Activated naive CD8-positive, alpha-beta T cell (primary cell): ENCODE measurements around the gene KCNQ1.
"Not testable (repeated sequence)": the region's sequence is repeated elsewhere in the genome, so short reads cannot be mapped to it uniquely, and the experiment has no call there.

Experiments used
- H3K27ac Mint-ChIP-seq: one replicate; pipeline ENCODE4 v1.8.0; 2021; ENCODE audit warnings: mixed read lengths
- H3K27me3 Mint-ChIP-seq: one replicate; pipeline ENCODE4 v1.8.0; 2021; ENCODE audit warnings: mixed read lengths
- H3K36me3 Mint-ChIP-seq: one replicate; pipeline ENCODE4 v1.8.0; 2021; ENCODE audit warnings: mixed read lengths
- H3K4me1 Mint-ChIP-seq: one replicate; pipeline ENCODE4 v1.8.0; 2021; ENCODE audit warnings: low read depth, mixed read lengths
- H3K4me3 Mint-ChIP-seq: one replicate; pipeline ENCODE4 v1.8.0; 2021; ENCODE audit warnings: mild to moderate bottlenecking, mixed read lengths
- H3K9me3 Mint-ChIP-seq: one replicate; pipeline ENCODE4 v1.8.0; 2021; ENCODE audit warnings: low read depth, mixed read lengths

KCNQ1 gene

GRCh38 chr11:2625183-2625582 is 180.4 kb downstream of the KCNQ1 start:
- Mint-ChIP-seq H3K4me1 (peaks cover 3% of the 10 kb centered on the region), H3K27me3 (no peaks in the 10 kb centered on the region), H3K27ac (no peak overlapping the region), H3K9me3 (peaks cover 14% of the 10 kb centered on the region), H3K36me3 (peaks cover 50% of the 10 kb centered on the region), H3K4me3 (no peak overlapping the region)

- H3K27ac Mint-ChIP-seq, result no peak overlapping the region
- no peaks in the 10 kb centered on the region for H3K4me1 Mint-ChIP-seq
- no peak overlapping the region for H3K4me3 Mint-ChIP-seq
- H3K9me3 Mint-ChIP-seq, result peaks cover 45% of the 10 kb centered on the region
- H3K36me3 Mint-ChIP-seq, result peaks cover 62% of the 10 kb centered on the region
- no peaks in the 10 kb centered on the region for H3K27me3 Mint-ChIP-seq
These were observed 185.9 kb downstream of the KCNQ1 start for GRCh38 chr11:2630679-2631078.

- H3K36me3 Mint-ChIP-seq, result peaks cover 64% of the 10 kb centered on the region
- H3K4me1 Mint-ChIP-seq, result no peaks in the 10 kb centered on the region
- no peak overlapping the region for H3K27ac Mint-ChIP-seq
- H3K9me3 Mint-ChIP-seq, result peaks cover 45% of the 10 kb centered on the region
- no peaks in the 10 kb centered on the region for H3K27me3 Mint-ChIP-seq
- H3K4me3 Mint-ChIP-seq, result no peak overlapping the region
These were observed 186.4 kb downstream of the KCNQ1 start for GRCh38 chr11:2631161-2631560.

GRCh38 chr11:2639763-2640162 is 195.0 kb downstream of the KCNQ1 start:
- not testable (repeated sequence) for H3K4me1 Mint-ChIP-seq, H3K27ac Mint-ChIP-seq, H3K4me3 Mint-ChIP-seq, H3K27me3 Mint-ChIP-seq
- H3K9me3 Mint-ChIP-seq, result peaks cover 43% of the 10 kb centered on the region
- H3K36me3 Mint-ChIP-seq, result peaks cover 65% of the 10 kb centered on the region

- Mint-ChIP-seq H3K4me1 (no peaks in the 10 kb centered on the region), H3K36me3 (peaks cover 64% of the 10 kb centered on the region), H3K27me3 (no peaks in the 10 kb centered on the region), H3K9me3 (peaks cover 43% of the 10 kb centered on the region), H3K4me3 (no peak overlapping the region), H3K27ac (no peak overlapping the region)
These were observed 196.8 kb downstream of the KCNQ1 start for GRCh38 chr11:2641623-2642022.

- H3K27me3 Mint-ChIP-seq, result no peaks in the 10 kb centered on the region
- no peak overlapping the region for H3K4me3 Mint-ChIP-seq
- H3K9me3 Mint-ChIP-seq, result peaks cover 44% of the 10 kb centered on the region
- H3K27ac Mint-ChIP-seq, result no peak overlapping the region
- H3K36me3 Mint-ChIP-seq, result peaks cover 56% of the 10 kb centered on the region
- H3K4me1 Mint-ChIP-seq, result no peaks in the 10 kb centered on the region
These were observed 198.9 kb downstream of the KCNQ1 start for GRCh38 chr11:2643746-2644145.

- Mint-ChIP-seq H3K36me3 (peaks cover 61% of the 10 kb centered on the region), H3K27me3 (no peaks in the 10 kb centered on the region), H3K9me3 (peaks cover 51% of the 10 kb centered on the region), H3K4me3 (no peak overlapping the region), H3K4me1 (no peaks in the 10 kb centered on the region), H3K27ac (no peak overlapping the region)
These were observed 200.3 kb downstream of the KCNQ1 start for GRCh38 chr11:2644844-2645778.

GRCh38 chr11:2645779-2646118 is 200.9 kb downstream of the KCNQ1 start:
- Mint-ChIP-seq H3K36me3 (peaks cover 58% of the 10 kb centered on the region), H3K9me3 (peaks cover 52% of the 10 kb centered on the region), H3K4me3 (no peak overlapping the region), H3K27me3 (no peaks in the 10 kb centered on the region), H3K27ac (no peak overlapping the region), H3K4me1 (no peaks in the 10 kb centered on the region)

GRCh38 chr11:2647167-2647566 is 202.4 kb downstream of the KCNQ1 start:
- Mint-ChIP-seq H3K27ac (no peak overlapping the region), H3K4me1 (no peaks in the 10 kb centered on the region), H3K27me3 (no peaks in the 10 kb centered on the region), H3K36me3 (peaks cover 48% of the 10 kb centered on the region), H3K9me3 (peaks cover 45% of the 10 kb centered on the region), H3K4me3 (no peak overlapping the region)

- H3K9me3 Mint-ChIP-seq, result peaks cover 40% of the 10 kb centered on the region
These were observed 203.1 kb downstream of the KCNQ1 start for GRCh38 chr11:2647953-2648352.

GRCh38 chr11:2649400-2649799 is 204.6 kb downstream of the KCNQ1 start:
- H3K9me3 Mint-ChIP-seq, result peaks cover 29% of the 10 kb centered on the region
- H3K27ac Mint-ChIP-seq, result no peak overlapping the region
- H3K4me3 Mint-ChIP-seq, result no peak overlapping the region
- H3K4me1 Mint-ChIP-seq, result no peaks in the 10 kb centered on the region
- H3K27me3 Mint-ChIP-seq, result no peaks in the 10 kb centered on the region
- H3K36me3 Mint-ChIP-seq, result peaks cover 30% of the 10 kb centered on the region

More at GRCh38 chr11:2647953-2648352, 203.1 kb downstream of the KCNQ1 start:
- Mint-ChIP-seq H3K27me3 (no peaks in the 10 kb centered on the region), H3K4me3 (no peak overlapping the region), H3K4me1 (no peaks in the 10 kb centered on the region), H3K36me3 (peaks cover 42% of the 10 kb centered on the region), H3K27ac (no peak overlapping the region)

- no peak overlapping the region for H3K4me3 Mint-ChIP-seq
- H3K27ac Mint-ChIP-seq, result no peak overlapping the region
- peaks cover 30% of the 10 kb centered on the region for H3K36me3 Mint-ChIP-seq
- peaks cover 27% of the 10 kb centered on the region for H3K9me3 Mint-ChIP-seq
- no peaks in the 10 kb centered on the region for H3K4me1 Mint-ChIP-seq
- no peaks in the 10 kb centered on the region for H3K27me3 Mint-ChIP-seq
These were observed 205.0 kb downstream of the KCNQ1 start for GRCh38 chr11:2649848-2650247.

GRCh38 chr11:2650343-2650867 is 205.6 kb downstream of the KCNQ1 start:
- H3K27me3 Mint-ChIP-seq, result no peaks in the 10 kb centered on the region
- H3K36me3 Mint-ChIP-seq, result peaks cover 30% of the 10 kb centered on the region
- H3K27ac Mint-ChIP-seq, result no peak overlapping the region
- peaks cover 27% of the 10 kb centered on the region for H3K9me3 Mint-ChIP-seq
- H3K4me3 Mint-ChIP-seq, result no peak overlapping the region
- H3K4me1 Mint-ChIP-seq, result no peaks in the 10 kb centered on the region

GRCh38 chr11:2651054-2651617 is 206.3 kb downstream of the KCNQ1 start:
- H3K9me3 Mint-ChIP-seq, result peaks cover 27% of the 10 kb centered on the region
- peaks cover 4% of the 10 kb centered on the region for H3K4me1 Mint-ChIP-seq
- H3K27me3 Mint-ChIP-seq, result no peaks in the 10 kb centered on the region
- H3K36me3 Mint-ChIP-seq, result peaks cover 30% of the 10 kb centered on the region
- no peak overlapping the region for H3K4me3 Mint-ChIP-seq
- H3K27ac Mint-ChIP-seq, result no peak overlapping the region

GRCh38 chr11:2651826-2652271 is 207.0 kb downstream of the KCNQ1 start:
- Mint-ChIP-seq H3K36me3 (peaks cover 28% of the 10 kb centered on the region), H3K27ac (no peak overlapping the region), H3K27me3 (no peaks in the 10 kb centered on the region), H3K4me3 (no peak overlapping the region), H3K4me1 (peaks cover 8% of the 10 kb centered on the region), H3K9me3 (peaks cover 27% of the 10 kb centered on the region)
